HG02981 (cell line): ENCODE measurements around the gene BROX.
"Not testable (repeated sequence)": the region's sequence is repeated elsewhere in the genome, so short reads cannot be mapped to it uniquely, and the experiment has no call there.

Experiments
- ATAC-seq: cut with Tn5 transposase; IDR thresholded peaks from one replicate; pipeline ENCODE4 v1.9.1; 2021; ENCODE audit warnings: mild to moderate bottlenecking, moderate library complexity; ENCODE audit not compliant: unreplicated experiment

Gene BROX

GRCh38 chr1:222728746-222729145 lies 16.4 kb downstream of the BROX start:
- no peak for ATAC-seq

DNA sequence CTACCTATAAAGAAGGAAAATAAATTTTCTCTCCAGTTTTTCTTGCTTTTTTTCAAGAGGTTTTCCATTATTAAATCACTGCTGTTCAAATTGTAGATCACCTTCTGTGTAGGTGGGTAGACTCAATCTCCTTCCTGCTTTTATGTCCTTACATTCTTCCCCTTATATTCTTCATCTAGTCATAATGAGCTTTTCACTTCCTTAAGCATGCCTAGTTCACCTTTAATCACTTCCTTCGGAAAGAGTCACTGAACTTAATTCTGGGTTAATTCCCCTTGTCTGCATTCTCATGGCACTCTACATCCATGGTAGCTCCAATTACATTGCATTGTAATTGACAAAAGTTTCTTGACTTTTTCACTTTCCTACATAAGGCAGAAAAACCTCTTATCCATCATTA lies 18.5 kb downstream of the BROX start:
- no peak for ATAC-seq

DNA sequence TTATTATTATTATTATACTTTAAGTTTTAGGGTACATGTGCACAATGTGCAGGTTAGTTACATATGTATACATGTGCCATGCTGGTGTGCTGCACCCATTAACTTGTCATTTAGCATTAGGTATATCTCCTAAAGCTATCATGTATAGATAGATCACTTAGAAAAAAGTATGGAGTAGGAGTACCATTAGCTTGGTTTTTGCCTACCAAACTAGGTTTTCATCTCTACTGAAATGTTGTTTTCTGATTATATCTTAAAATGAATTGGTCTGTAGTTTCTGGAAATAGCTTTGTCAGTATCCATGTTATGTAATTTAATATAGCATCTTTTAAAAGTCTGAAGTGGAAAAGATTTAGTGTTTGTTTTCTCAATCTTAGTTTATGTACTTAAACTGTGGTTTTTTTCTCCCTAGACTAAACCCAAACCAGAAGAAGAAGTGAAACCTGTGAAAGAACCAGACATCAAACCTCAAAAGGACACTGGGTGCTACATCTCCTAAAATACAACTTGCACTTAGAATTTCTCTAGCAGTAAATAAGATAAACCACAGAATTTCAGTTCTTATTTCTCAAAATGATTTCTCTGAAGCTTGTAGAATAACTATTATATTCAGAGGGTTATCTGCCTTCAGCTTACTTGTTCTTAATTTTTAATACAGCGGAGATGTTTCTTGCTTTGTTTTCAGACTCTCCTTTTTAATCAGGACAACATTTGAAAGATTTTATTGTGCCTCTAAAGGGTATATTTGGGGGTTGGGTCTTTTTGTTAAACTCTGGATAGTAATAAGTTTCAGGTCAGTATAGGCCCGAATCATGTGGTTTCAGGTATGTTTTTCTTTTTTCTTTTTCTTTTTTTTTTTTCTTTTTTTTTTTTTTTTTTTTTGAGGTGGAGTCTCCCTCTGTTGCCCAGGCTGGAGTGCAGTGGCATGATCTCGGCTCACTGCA lies 20.1 kb downstream of the BROX start:
- peak; percentile 99 for ATAC-seq

DNA sequence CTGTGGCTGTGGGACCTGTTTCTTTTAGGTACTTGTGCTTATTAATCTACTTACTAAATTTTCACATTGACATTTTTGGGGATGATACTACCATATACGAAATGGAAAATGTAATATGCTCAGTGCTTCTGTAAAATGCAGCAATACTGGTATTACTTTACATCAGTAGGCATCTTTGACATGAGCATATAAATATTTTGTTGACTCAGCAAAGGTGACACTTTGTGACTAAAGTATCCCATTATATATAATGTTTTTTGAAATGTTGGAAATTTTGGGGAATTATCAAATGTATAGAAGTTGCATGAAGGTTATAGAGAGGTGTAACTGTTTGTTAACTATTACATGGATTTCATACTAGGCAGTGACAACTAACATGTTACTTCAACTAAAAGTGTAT lies 22.4 kb downstream of the BROX start:
- ATAC-seq: no peak

GRCh38 chr1:222736470-222736869 lies 24.1 kb downstream of the BROX start:
- no peak for ATAC-seq

DNA sequence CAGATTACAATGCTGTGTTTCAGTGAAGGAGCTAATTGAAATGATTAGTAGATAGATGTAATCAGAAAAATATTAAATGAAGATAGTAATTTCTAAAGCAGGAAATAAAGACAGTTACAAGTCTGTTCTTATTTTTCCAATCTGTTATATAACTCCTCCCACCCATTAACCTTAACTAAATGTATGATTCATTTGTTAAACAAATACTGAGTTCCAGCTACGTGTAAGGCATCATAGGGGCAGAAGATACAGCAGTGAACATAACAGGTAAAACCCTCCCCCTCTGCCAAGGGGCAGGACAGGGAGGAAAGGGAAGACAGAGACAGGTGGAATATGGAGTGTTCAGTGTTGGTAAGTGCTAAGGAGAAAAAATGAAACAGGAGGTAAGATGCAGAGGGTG lies 24.6 kb downstream of the BROX start, which contains the start of gene FAM177B:
FAM177B (plus strand) TSS at position 231 of the 400 bp plus-strand sequence. CDS start 9,344 bp downstream, outside the sequence.
- no peak for ATAC-seq

DNA sequence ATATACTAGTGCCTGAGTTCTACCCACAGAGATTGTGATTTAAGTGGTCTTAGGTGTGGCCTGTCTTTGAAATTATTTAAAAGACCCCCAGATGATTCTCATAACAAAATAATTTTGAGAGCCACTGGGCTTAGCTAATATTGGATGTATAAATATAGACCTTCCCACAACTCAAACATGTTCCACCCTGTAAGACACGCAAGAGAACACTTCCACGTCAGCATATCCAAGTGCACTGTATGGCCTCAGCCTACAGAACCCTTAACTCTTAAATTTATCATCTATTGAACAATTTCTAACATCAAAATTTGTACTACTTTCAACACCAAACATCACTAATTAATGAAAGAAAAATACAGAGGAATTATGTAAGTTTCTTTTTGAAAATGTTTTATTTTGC lies 27.1 kb downstream of the BROX start:
- no peak for ATAC-seq

GRCh38 chr1:222739929-222740328 lies 27.6 kb downstream of the BROX start:
- ATAC-seq: no peak

DNA sequence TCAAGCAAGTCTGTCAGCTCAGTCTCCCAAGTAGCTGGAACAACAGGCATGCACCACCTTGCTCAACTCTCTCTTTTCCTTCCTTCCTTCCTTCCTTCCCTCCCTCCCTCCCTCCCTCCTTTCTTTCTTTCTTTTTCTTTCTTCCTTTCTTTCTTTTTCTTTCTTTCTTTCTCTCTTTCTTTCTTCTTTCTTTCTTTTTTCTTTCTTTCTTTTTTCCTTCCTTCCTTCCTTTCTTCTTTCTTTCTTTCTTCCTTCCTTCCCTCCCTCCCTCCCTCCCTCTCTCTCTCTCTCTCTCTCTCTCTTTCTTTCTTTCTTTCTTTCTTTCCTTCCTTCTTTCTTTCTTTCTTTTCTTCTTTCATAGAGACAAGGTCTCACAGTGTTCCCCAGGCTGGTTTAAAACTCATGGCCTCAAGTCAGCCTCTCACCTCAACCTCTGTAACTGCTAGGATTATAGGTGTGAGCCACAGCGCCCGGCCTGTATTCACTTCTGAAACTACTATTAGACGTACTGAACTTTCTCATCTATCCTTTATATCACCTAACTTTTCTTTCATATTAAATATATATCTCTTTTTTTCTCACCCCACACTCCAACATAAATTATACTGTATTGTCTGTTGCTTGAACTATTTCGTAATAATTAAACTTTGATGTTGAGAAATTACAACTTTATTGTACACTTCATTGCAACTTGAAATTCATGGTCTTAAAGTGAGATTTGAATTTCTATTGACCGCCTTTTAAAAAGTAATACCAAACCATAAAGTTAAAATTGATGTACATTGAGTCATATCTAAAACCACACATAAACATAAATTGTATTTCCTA lies 29.5 kb downstream of the BROX start:
- not testable (repeated sequence) for ATAC-seq

- ATAC-seq: no peak
These were observed 37.6 kb downstream of the BROX start for GRCh38 chr1:222749927-222750326.

GRCh38 chr1:222750651-222751050 lies 38.3 kb downstream of the BROX start:
- peak; percentile 76 for ATAC-seq

DNA sequence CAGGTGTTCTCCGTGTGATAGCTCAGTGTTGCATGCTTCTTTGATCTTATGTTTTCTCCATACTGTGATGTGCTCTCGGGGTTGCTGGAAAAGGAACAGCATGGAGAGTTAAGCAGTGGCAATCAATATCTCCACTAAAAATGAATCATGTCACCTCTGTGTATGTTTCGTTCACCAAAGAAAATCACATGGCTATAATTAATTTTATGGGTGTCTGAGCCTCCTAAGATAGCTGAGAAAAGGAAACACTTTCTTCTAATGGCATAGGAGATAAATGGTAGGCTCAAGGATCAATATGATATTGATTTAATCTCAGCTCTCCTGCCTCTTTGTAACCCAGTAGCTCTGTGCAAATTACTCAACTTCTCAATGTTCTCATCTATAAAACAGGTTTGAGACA lies 38.9 kb downstream of the BROX start:
- no peak for ATAC-seq

GRCh38 chr1:222754366-222755139 lies 42.2 kb downstream of the BROX start:
- ATAC-seq: no peak

- ATAC-seq: no peak
These were observed 45.4 kb downstream of the BROX start for GRCh38 chr1:222757646-222758268.

DNA sequence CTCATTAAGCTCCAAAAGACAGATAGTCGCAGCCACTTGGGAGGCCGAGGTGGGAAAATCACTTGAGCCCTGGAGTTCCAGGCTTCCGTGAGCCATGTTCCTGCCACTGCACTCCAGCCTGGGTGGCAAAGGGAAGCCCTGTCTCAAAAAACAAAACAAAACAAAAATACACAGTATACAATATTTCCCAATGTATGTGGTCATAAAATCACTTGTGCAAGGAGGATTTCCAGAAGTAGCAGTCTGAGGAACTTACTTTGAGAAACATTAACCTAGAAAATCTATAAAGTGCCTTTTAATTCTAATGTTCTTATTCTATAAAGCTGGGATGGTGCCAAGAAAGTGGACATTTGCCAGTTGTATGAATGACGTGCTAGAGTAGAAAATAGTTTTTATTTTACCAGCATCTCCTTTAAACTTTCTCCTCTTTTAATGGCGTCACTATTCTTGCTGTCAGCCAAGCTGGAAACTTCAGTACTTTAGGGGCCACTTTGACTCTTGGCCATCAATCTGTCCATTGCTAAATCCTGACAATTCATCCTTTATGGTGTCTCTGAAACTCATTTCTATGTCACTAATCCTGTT lies 47.2 kb downstream of the BROX start:
- ATAC-seq: no peak

DNA sequence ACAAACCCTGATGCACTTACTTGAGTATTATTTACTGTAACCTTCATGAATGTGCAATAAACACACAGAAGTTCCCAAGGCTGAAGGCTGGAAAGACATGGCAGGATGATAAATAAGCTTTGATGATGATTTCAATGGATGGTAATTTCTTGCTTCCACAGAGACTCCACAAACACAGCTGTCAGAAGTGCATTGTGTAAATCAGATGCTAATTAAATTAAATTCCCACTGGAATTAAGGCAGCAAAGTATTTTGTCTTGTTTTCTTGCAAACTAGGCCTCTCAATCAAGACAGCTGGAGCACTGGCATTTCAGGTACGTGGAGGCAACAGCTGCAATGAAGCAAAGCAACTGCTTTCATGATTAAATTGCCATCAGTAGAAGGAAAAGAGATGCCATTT lies 48.7 kb downstream of the BROX start:
- no peak for ATAC-seq

GRCh38 chr1:222762178-222762577 lies 49.8 kb downstream of the BROX start:
- not testable (repeated sequence) for ATAC-seq

GRCh38 chr1:222767152-222767571 lies 54.8 kb downstream of the BROX start:
- ATAC-seq: no peak

DNA sequence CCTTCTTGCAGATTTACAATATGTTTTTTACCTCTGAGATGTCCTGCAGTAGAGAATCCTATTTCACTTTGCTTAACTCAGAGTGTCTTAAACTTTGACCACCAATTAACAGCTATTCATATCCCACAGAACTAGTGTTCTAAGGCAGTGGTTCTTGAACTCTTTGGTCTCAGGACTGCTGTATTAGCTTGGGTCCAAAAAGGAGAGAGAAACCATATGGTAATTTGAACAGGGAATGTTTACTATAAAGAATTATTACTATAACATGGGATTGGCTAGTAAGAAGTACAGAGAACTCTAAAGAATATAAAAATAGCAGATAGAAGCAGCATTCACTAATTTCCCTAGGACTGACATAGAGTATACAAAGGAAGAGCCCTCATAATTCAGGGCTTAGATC lies 56.2 kb downstream of the BROX start:
- ATAC-seq: no peak

DNA sequence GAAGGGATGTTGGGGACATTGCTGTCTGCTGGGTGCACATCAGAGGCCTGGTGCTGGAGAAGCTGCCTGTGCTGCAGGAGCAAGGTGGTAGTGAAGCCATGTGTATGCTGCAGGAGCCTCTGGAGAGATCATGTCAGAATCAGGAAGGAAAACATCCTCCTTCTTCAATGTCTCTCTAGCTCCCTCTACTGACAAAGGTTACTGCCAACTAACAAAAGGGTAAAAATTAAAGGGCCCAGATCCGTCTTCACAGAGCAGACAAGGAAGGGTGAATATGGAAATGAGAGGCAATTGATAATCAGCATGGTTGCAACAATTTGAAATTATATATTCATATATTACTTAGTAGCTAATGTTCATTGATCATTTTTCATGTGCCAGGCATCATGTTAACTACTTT lies 56.8 kb downstream of the BROX start:
- ATAC-seq: no peak
